ENCODE results near the gene ULK1.
A peak's percentile ranks its signal among the peaks of the same experiment; 100 is the strongest.
"Not testable (repeated sequence)": the region's sequence is repeated elsewhere in the genome, so short reads cannot be mapped to it uniquely, and the experiment has no call there.

The ULK1 gene

DNA sequence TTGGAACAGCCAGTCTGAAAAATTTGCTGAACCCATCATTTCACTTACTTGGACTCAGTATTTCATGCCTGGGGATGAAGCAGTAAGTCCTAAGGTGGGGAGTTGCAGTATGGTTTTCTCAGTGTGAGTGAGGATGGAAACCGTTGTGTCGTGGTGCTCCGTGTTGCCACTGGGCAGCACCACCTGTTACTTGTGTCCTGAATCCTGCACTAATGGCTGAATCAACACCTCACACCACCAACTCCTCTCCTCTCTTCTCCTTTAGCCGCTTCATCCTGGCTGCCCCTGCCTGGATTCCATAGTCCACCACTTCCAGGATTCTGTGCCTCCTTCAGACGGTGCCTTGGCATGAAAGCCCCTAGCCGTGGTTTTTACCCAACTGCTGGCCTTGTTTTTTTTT, 52.3 kb downstream of the ULK1 start:
- no peak for DNase-seq

DNA sequence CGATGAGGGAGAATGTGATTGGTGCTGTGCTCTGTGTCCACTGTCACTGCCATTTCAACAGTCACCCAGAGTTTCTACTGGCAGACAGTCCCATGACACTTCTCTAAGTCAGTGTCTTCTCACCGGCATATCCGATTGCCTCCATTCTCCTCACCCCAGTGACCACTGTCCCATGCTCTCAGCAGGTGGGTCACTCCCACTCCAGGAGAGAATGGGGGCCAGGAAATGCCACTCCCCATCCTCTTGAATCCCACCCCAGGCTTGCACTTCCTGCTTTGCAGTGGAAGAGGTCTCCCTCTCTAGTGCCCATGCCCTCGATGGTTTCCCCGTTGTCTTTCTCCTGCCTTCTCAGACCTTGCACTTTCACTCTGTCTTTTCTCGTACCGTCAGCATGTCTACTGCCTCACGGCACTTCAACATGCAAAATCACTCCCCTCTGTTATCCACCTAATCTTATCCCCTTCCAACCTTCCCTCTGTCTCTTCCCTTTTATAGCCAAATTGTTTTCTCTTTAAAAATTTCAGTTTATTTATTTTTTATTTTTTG, 53.1 kb downstream of the ULK1 start:
- DNase-seq, result no peak

DNA sequence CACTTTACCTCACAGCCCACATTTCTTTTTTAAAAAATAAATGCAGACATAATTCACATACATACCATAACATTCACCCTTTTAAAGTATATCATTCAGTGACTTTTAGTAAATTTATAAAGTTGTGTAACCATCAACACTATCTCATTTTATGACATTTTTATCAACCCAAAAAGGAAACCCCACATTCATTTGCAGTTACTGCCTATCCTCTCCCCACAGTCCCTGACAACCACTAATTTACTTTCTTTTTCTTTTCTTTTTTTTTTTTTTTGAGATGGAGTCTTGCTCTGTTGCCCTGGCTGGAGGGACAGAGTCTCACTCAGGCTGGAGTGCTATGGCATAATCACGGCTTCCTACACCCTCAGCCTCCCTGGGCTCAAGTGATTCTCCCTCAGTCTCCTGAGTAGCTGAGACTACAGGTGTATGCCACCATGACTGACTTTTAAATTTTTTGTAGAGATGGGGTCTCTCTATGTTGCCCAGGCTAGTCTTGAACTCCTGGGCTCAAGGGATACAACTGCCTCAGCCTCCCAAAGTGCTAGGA, 53.8 kb downstream of the ULK1 start:
- DNase-seq, result no peak

DNA sequence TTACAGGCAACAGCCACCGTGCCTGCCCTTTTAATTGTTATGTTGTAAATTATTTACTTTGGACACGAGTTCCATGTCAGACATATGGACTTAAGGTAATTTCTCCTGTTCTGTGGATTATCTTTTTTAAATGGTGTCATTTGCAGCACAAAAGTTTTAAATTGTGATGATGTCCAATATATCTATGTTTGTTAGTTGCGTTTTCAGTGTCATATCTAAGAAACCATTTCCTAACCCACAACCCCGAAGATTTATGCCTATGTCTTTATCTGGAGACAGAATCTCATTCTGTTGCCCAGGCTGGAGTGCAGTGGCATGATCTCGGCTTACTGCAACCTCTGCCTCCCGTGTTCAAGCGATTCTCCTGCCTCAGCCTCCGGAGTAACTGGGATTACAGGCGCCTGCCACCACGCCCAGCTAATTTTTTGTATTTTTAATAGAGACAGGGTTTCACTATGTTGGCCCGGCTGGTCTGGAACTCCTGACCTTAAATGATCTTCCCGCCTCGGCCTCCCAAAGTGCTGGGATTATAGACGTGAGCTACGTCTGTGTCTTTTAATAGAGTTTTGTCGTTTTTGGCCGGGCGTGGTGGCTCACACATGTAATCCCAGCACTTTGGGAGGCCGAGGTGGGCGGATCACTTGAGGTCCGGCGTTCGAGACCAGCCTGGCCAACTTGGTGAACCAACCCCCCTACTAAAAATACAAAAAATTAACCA, 54.5 kb downstream of the ULK1 start:
- not testable (repeated sequence) for DNase-seq

DNA sequence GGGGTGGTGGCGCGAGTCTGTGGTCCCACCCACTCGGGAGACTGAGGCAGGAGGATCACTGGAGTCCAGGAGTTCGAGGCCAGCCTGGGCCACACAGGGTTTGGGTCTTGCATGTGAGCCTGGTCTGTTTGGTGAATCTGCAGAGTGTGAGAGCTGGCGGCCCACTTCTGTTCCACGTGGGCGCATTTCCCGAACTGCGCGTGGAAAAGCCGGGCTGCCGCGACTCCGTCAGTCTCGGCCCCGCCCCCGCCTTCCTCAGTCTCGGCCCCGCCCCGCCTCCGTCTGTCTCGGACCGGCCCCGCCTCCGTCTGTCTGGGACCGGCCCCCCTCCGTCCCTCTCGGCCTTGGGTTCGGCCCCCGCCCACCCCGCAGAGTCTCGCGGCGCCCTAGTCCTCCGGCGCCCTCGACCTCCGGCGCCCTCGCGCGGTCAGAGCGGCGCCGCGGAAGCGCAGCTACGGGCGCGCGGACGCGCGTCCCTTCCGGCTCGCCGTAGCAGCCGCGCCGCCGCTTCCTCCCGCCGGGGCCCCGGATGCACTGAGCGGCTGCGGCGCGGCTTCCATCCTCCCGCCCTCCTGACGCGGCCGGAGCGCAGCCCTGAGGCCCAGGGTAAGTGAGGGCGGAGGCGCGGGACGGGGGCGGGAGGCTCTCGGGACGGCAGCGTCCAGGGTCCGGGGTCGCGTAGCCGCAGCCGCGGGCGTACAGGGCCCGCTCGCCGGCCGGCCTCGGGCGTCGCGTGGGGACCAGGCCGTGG, 55.2 kb downstream of the ULK1 start, which contains the start of gene EP400:
Gene EP400 (plus strand): TSS at position 512 of the 751 bp plus-strand sequence. CDS start 10,678 bp downstream, outside the sequence.
- peak; percentile 95 to 96 for DNase-seq

DNA sequence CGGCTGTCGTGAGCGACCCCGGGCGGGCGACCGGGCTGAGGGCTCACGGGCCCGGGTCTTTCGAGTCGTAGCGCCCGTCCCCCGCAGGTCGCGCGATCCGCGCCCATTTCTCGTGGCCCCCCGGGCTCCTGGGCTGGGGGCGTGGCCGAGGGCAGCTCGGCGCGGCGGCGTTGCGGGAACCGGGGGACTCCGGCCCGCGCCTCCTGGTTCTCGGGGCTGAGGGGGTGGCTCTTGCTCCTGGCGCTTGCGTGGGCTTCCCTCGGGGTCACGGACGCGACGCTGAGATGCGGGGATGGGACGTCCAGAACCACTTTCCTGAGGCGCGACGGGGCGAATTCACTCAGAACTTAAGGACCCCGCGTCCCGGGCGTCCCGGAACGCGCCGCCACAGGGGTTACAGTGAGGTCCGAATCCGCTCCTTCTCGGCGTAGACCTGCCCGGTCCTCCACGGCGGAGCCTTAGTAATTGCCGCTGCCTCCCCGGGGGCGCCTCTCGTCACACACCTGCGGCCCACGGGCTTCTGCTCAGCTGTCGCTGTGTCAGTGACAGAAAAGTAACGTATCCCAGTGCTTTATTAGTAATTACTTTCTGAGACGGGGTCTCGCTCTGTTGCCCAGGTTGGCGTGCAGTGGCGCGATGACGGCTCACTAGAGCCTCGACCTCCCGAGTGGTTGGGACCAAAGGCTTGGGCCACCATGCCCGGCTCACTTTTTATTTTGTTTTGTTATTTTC, 55.9 kb downstream of the ULK1 start:
- peak in 1 of 2 donors; percentile 32 for DNase-seq

DNA sequence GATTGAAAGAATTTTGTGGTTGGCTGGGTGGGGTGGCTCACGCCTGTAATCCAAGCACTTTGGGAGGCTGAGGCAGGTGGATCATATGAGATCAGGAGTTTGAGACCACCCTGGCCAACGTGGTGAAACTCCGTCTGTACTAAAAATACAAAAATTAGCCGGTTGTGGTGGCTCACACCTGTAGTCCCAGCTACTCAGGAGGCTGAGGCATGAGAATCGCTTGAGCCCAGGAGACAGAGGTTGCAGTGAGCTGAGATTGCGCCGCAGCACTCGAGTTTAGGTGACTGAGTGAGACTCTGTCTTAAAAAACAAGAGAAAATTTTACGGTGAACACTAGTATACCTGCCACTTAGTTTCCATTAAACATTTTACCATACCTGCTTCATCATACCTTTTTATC, 59.4 kb downstream of the ULK1 start:
- DNase-seq, result not testable (repeated sequence)

DNA sequence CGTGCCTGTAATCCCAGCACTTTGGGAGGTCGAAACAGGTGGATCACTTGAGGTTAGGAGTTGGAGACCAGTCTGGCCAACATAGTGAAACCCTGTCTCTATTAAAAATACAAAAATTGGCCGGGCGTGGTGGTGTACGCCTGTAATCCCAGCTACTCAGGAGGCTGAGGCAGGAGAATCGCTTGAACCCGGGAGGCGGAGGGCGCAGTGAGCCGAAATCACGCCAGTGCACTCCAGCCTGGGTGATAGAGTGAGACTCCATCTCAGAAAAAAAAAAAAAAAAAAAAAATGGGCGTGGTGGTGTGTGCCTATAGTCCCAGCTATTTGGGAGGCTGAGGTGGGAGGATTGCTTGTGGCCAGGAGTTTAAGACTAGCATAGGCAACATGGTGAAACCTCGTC, 60.0 kb downstream of the ULK1 start:
- not testable (repeated sequence) for DNase-seq

DNA sequence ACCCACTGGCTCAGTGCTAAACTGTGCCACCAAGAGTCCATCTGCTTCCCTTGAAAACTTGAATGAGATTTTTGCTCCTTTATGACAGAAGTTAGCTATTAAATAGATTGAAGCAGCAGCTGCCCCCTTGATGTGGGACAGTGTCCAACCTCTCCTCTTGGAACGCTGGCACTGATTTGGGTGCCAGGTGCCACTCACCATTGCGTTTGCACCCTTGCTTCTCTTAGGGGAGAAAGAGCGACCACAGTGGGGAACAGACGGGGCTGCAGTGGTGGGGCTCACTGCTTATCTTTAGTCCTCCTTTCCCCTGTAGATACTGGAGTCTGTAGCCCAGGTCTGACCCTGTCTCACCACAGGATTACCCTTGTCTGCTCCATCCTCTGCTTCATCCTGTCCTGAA, 64.7 kb downstream of the ULK1 start:
- no peak for DNase-seq

DNA sequence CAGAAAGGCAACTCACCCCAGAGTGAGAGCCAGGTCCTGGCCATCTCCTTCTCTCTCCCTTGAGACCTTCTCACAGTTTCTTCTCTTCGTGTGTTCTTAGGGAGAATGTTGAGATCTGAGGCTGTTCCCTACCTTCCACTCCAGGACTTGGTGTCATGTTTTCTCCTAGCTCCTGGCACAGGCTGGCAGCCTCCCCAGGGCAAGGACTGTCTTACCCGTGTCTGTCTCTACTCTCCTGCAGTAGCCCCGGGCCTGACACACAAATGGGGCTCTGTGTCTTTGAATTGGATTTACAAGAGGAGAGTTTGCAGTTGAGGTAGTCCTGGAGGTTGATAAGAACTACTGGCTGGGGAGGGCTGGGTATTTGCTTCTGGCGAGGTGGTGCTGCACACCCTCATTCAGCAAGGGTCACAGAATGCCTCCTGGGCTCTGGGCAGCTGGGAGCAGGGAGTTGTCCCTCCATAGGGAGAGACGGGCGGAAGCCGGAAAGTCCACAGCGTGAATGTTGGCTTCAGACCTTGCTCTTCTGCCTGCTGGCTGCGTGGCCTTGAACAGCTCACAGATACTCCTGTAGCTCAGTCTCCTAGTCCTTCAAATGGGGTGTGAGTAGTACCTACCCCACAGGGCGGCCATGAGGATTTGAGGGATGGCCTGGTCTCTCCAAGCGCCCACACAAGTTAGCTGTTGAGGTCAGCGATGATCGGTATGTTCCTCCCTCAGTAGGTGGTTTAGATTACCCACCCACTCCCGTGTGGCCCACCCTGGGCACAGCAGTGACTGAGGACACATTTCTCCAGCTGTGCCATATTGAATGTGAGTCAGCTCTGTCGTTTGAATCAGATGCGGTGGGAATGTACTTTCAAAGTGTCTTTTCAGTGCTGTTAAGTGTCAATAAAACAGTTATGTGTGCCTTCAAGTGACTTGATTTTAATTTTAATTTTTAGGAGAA, 65.5 kb downstream of the ULK1 start:
- no peak for DNase-seq

DNA sequence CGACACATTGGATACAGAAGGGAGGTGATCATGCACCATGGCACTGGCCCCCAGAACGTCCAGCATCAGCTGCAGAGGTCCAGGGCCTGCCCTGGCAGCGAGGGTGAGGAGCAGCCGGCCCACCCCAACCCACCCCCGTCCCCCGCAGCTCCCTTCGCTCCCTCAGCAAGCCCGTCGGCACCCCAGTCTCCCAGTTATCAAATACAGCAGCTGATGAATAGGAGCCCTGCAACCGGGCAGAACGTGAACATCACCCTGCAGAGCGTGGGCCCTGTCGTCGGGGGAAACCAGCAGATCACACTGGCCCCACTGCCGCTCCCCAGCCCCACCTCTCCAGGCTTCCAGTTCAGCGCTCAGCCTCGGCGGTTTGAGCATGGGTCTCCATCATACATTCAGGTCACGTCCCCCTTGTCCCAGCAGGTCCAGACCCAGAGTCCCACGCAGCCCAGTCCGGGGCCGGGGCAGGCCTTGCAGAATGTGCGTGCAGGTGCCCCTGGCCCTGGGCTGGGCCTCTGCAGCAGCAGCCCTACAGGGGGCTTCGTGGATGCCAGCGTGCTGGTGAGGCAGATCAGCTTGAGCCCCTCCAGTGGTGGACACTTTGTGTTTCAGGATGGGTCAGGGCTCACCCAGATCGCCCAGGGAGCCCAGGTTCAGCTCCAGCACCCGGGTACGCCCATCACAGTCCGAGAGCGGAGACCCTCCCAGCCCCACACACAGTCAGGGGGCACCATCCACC, 66.3 kb downstream of the ULK1 start:
- DNase-seq, result not testable (repeated sequence)

DNA sequence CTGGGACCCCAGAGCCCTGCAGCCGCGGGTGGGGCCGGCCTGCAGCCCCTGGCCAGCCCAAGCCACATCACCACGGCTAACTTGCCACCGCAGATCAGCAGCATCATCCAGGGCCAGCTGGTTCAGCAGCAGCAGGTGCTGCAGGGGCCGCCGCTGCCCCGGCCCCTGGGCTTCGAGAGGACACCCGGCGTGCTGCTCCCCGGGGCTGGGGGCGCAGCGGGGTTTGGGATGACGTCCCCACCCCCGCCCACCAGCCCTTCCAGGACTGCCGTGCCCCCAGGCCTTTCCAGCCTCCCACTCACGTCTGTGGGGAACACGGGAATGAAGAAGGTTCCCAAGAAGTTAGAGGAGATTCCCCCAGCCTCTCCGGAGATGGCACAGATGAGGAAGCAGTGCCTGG, 66.9 kb downstream of the ULK1 start:
- DNase-seq, result not testable (repeated sequence)

DNA sequence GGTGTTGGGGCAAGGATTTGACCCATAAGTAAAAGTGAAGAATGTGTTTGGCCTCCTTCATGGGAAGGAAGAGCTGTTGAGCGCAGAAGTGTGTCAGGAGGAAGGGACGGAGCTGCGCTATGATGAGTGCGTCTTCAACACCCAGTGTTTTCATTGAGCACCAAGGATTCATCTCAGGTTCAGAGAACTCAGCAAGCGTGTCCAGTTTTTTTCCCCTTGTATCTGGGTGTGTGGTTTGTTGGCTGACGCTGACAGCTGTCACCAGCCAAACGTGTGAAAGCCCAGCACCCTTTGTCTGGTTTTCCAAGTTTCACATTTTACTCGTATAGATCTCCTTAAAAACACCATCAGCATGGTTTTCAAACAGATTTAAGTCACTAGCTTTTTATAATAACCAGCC, 67.6 kb downstream of the ULK1 start:
- no peak for DNase-seq

DNA sequence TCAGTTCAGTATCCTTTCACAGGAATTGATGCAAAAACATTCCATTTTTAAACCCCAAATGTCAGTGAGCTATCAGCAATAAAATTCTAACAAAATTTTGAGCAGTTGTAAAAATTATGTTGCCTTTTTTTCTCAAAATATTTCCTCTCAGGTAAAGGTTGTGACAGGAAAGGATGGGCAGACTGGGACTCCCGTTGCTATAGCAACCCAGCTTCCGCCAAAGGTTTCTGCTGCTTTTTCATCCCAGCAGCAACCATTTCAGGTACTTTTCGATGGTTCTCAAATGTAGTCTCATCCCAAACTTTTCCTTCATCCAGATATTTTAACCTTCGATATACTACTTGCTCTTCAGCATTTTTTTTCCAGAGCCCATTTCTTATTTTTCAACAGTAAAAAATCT, 69.0 kb downstream of the ULK1 start:
- no peak for DNase-seq

DNA sequence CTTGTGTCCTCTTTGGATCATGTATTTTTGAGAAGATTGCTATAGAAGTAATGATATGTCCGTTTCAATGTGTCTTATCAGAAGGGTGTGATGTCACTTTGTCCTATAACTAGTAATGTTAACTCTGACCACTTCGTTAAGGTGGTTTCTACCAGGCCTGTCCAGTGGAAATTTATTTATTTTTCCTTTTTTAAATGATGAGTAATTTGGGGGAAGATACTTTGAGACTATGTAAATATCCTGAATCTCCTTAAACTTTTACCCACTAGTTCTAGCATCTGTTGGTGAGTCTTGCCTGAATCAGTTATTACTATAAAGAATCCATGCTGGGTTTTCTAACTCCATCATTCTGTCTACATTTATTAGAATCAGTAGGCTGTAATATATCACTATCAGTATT, 70.7 kb downstream of the ULK1 start:
- DNase-seq, result no peak

DNA sequence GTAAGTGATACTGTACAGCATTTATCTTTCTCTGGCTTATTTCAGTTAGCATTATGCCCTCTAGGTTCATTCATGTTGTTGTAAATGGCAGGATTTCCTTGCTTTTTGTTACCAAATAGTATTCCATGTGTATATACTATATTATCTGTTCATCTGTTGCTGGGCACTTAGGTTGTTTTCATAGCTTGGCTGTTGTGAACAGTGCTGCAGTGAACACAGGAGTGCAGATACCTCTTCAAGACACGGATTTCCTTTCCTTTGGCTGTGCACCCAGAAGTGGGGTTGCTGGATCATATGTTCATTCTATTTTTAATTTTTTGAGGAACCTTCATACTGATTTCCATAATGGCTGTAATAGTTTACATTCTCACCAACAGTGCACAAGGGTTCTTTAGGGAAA, 76.8 kb downstream of the ULK1 start:
- DNase-seq, result no peak
